Astrocyte (in vitro differentiated cells and primary cell): ENCODE results near the gene MGST3. TPM values are rescaled to one million over a fixed set of nuclear protein-coding genes. Genes with fewer than 3 reads are reported as not detected.
"Not testable (repeated sequence)": the region's sequence is repeated elsewhere in the genome, so short reads cannot be mapped to it uniquely, and the experiment has no call there.

Source experiments
- DNase-seq: peaks from one replicate; pipeline ENCODE4 v3.0.0-alpha.2; 2010; ENCODE audit warnings: low read depth
- FAIRE-seq: peaks from 2 replicates; lab custom pipeline; 2011; peaks lifted over from hg19 to GRCh38; lab: Jason Lieb, UNC
- H2AFZ ChIP-seq: 2 replicates; pipeline ENCODE4 v1.6.0; 2012; ENCODE audit warnings: low read depth, low read length, inconsistent platforms
- H3K27ac ChIP-seq: 2 replicates; pipeline ENCODE4 v1.5.1; 2011; ENCODE audit warnings: low read depth, low read length, inconsistent platforms
- H3K27me3 ChIP-seq: 2 replicates; pipeline ENCODE4 v1.6.0; 2011; ENCODE audit warnings: low read length, inconsistent platforms; ENCODE audit not compliant: insufficient read depth
- H3K36me3 ChIP-seq: 2 replicates; pipeline ENCODE4 v1.5.1; 2011; ENCODE audit warnings: low read length, inconsistent platforms; ENCODE audit not compliant: insufficient read depth
- H3K4me1 ChIP-seq: 2 replicates; pipeline ENCODE4 v1.5.1; 2011; ENCODE audit warnings: low read length, inconsistent platforms; ENCODE audit not compliant: insufficient read depth
- H3K4me2 ChIP-seq: 2 replicates; pipeline ENCODE4 v1.6.0; 2012; ENCODE audit warnings: low read length, inconsistent platforms
- H3K4me3 ChIP-seq: 2 replicates; pipeline ENCODE4 v1.5.1; 2011; ENCODE audit warnings: low read depth, mild to moderate bottlenecking, low read length, inconsistent platforms; ENCODE audit not compliant: insufficient read depth
- H3K79me2 ChIP-seq: 2 replicates; pipeline ENCODE4 v1.6.0; 2012; ENCODE audit warnings: mild to moderate bottlenecking, low read length, inconsistent platforms; ENCODE audit not compliant: insufficient read depth
- H3K9ac ChIP-seq: 2 replicates; pipeline ENCODE4 v1.6.0; 2012; ENCODE audit warnings: mild to moderate bottlenecking, low read length, inconsistent platforms
- H3K9me3 ChIP-seq: 2 replicates; pipeline ENCODE4 v1.5.1; 2012; ENCODE audit warnings: low read depth, mild to moderate bottlenecking, low read length, inconsistent platforms; ENCODE audit not compliant: insufficient read depth
- H4K20me1 ChIP-seq: 2 replicates; pipeline ENCODE4 v1.6.0; 2012; ENCODE audit warnings: low read length, inconsistent platforms; ENCODE audit not compliant: insufficient read depth
- H3K27ac Mint-ChIP-seq: one replicate; pipeline ENCODE4 v1.8.0; 2021; ENCODE audit warnings: mild to moderate bottlenecking, mixed read lengths; ENCODE audit not compliant: unreplicated experiment
- H3K27me3 Mint-ChIP-seq: one replicate; pipeline ENCODE4 v1.8.0; 2021; ENCODE audit warnings: low read depth, mixed read lengths; ENCODE audit not compliant: unreplicated experiment
- H3K36me3 Mint-ChIP-seq: one replicate; pipeline ENCODE4 v1.8.0; 2021; ENCODE audit warnings: low read depth, mixed read lengths; ENCODE audit not compliant: unreplicated experiment
- H3K4me1 Mint-ChIP-seq: one replicate; pipeline ENCODE4 v1.8.0; 2021; ENCODE audit warnings: low read depth, mixed read lengths; ENCODE audit not compliant: unreplicated experiment
- H3K4me3 Mint-ChIP-seq: one replicate; pipeline ENCODE4 v1.8.0; 2021; ENCODE audit warnings: mild to moderate bottlenecking, moderate library complexity, mixed read lengths; ENCODE audit not compliant: unreplicated experiment
- H3K9me3 Mint-ChIP-seq: one replicate; pipeline ENCODE4 v1.8.0; 2021; ENCODE audit warnings: mild to moderate bottlenecking, mixed read lengths; ENCODE audit not compliant: unreplicated experiment
- EZH2 ChIP-seq: IDR thresholded peaks from 2 replicates; pipeline ENCODE4 v1.6.1; 2012; ENCODE audit warnings: mild to moderate bottlenecking, low read length, inconsistent platforms; ENCODE audit not compliant: insufficient read depth
- total RNA-seq: library from RNA; stranded (reverse); gene quantifications from 2 replicates; pipeline ENCODE4 v1.2.1, GENCODE V29; 2021
- TF ChIP-seq, protein P1 (sequence below): IDR thresholded peaks from 2 replicates; pipeline ENCODE4 v1.5.1; 2011; ENCODE audit warnings: low read depth, mild to moderate bottlenecking, inconsistent platforms, low read length, moderate library complexity; ENCODE audit not compliant: insufficient read depth

The MGST3 gene
- total RNA-seq, 1 donor from 2014 or later = 210 TPM

DNA sequence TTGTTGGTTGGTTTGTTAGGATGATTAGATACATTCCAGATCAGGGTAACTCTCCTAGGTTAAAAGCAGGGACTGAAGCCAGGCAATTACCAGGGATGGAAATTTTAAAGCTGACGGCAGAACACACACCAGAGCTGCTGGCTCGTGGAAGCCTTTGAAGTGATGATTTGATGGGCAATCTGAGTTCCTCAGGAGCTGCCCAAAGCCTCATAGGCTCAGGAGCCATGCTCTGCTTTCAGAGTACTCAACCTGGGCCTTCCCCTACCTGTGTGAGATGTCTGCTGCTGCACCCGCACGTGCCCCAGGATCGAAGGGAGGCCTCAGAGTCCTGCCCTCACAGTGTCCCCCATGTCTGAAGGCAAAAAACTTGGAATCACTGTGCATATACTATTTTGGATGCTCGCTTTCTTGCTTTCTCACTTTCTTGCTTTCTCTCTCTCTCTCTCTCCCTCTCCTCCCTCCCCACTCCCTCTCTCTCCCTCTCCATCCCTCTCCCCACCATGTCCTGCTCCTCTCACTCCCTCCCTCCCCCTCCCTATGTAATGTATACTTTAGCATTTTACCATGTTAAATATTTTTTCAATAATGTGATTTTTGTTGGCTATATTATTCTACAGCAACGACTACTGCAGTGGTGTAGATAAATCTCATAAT, 18.0 kb downstream of the MGST3 start:
- Histone ChIP-seq H3K27me3 (no peaks in the 10 kb centered on the region), H3K9me3 (no peaks in the 10 kb centered on the region), H2AFZ (no peak overlapping the region), H3K4me1 (peaks cover 9% of the 10 kb centered on the region), H4K20me1 (peaks cover 51% of the 10 kb centered on the region), H3K9ac (no peak overlapping the region), H3K4me3 (no peak overlapping the region), H3K79me2 (peaks cover 35% of the 10 kb centered on the region), H3K27ac (no peak overlapping the region), H3K4me2 (no peak overlapping the region), H3K36me3 (peaks cover 15% of the 10 kb centered on the region)
- FAIRE-seq = no peak
- no peaks in the 10 kb centered on the region for H3K27me3 Mint-ChIP-seq
- H3K4me3 Mint-ChIP-seq = no peak overlapping the region
- peaks cover 19% of the 10 kb centered on the region for H3K36me3 Mint-ChIP-seq
- DNase-seq = no peak
- H3K9me3 Mint-ChIP-seq = no peaks in the 10 kb centered on the region
- H3K27ac Mint-ChIP-seq = no peak overlapping the region
- TF ChIP-seq EZH2 = no peak
- TF ChIP-seq, protein P1, sequence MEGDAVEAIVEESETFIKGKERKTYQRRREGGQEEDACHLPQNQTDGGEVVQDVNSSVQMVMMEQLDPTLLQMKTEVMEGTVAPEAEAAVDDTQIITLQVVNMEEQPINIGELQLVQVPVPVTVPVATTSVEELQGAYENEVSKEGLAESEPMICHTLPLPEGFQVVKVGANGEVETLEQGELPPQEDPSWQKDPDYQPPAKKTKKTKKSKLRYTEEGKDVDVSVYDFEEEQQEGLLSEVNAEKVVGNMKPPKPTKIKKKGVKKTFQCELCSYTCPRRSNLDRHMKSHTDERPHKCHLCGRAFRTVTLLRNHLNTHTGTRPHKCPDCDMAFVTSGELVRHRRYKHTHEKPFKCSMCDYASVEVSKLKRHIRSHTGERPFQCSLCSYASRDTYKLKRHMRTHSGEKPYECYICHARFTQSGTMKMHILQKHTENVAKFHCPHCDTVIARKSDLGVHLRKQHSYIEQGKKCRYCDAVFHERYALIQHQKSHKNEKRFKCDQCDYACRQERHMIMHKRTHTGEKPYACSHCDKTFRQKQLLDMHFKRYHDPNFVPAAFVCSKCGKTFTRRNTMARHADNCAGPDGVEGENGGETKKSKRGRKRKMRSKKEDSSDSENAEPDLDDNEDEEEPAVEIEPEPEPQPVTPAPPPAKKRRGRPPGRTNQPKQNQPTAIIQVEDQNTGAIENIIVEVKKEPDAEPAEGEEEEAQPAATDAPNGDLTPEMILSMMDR = no peak
- peaks cover 11% of the 10 kb centered on the region for H3K4me1 Mint-ChIP-seq

DNA sequence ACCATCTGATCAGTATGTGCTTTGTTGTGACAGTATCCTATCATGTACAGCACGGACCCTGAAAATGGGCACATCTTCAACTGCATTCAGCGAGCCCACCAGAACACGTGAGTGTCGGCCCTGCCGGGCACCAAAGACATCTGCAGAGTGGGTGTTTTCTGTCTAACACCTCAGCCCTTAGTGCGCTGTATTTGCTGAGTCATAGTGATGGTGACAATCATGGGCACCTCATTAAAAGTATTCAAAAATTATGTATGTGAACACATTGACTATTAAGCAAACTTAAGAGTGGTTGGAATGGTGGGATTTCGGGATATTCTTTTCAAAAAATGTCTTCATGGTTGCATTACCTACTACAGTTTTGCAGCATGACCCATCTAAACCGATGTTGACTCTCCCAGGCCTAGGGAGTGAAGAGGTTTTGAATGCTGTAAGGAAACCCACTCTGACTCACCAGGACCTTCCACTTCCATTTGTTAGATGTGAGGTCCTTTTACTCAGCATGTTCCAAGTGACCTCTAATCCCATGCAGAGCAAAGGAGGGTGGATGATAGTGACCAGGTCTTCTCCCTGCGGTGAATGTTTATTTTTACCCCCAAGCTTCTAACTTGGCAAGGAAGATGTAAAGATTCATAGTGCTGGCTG, 20.1 kb downstream of the MGST3 start:
- no peaks in the 10 kb centered on the region for H3K9me3 ChIP-seq
- peaks cover 17% of the 10 kb centered on the region for H3K36me3 ChIP-seq
- H3K4me2 ChIP-seq = no peak overlapping the region
- no peak overlapping the region for H3K27ac ChIP-seq
- Mint-ChIP-seq H3K27ac (no peak overlapping the region), H3K36me3 (peaks cover 22% of the 10 kb centered on the region), H3K27me3 (no peaks in the 10 kb centered on the region), H3K4me3 (no peak overlapping the region), H3K9me3 (no peaks in the 10 kb centered on the region), H3K4me1 (peaks cover 9% of the 10 kb centered on the region)
- H3K79me2 ChIP-seq = peaks cover 23% of the 10 kb centered on the region
- TF ChIP-seq EZH2 = no peak
- TF ChIP-seq, protein P1 = no peak
- FAIRE-seq (no peak), DNase-seq (no peak)
- H3K4me1 ChIP-seq = peaks cover 9% of the 10 kb centered on the region
- H3K9ac ChIP-seq = no peak overlapping the region
- H3K27me3 ChIP-seq = no peaks in the 10 kb centered on the region
- H2AFZ ChIP-seq = no peak overlapping the region
- H3K4me3 ChIP-seq = no peak overlapping the region
- H4K20me1 ChIP-seq = peaks cover 40% of the 10 kb centered on the region

DNA sequence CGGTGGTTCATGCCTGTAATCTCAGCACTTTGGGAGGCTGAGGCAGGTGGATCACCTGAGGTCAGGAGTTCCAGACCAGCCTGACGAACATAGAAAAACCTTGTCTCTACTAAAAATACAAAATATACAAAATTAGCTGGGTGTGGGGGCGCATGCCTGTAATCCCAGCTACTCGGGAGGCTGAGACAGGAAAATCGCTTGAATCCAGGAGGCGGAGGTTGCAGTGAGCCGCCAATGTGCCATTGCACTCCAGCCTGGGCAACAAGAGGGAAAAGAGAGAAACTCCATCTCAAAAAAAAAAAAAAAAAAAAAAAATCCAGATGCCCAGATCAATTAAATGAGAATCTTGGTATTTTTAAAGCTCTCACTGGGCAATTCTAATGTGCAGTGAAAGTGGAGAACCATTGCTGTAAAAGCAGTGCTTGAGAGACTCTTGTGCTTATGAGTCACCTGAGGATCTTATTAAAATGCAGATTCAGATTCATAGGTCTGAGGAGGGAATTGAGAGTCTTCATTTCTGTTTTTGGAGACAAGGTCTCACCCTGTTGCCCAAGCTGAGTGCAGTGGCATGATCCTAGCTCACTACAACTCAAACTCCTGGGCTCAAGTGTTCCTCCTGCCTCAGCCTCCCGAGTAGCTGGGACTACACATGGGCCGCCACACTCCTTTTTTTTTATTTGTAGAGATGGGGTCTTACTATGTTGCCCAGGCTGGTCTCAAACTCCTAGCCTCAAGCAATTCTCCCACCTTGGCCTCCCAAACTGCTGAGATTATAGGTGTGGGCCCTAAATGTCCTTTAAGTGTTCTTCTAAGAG, 27.9 kb downstream of the MGST3 start:
- not testable (repeated sequence) for H3K4me3 Mint-ChIP-seq, DNase-seq, H3K4me2 ChIP-seq, H3K79me2 ChIP-seq, H3K4me3 ChIP-seq, H3K9ac ChIP-seq, H3K9me3 Mint-ChIP-seq, H3K9me3 ChIP-seq, H3K4me1 Mint-ChIP-seq, H4K20me1 ChIP-seq, H3K27ac ChIP-seq, H3K4me1 ChIP-seq, H3K27me3 ChIP-seq, FAIRE-seq, H2AFZ ChIP-seq, H3K27ac Mint-ChIP-seq, H3K27me3 Mint-ChIP-seq
- H3K36me3 Mint-ChIP-seq = peaks cover 16% of the 10 kb centered on the region
- peaks cover 27% of the 10 kb centered on the region for H3K36me3 ChIP-seq
